GM18520 (cell line): ENCODE measurements around the gene GABRR3.
"Not testable (repeated sequence)": the region's sequence is repeated elsewhere in the genome, so short reads cannot be mapped to it uniquely, and the experiment has no call there.

Source experiments
- ATAC-seq: cut with Tn5 transposase; IDR thresholded peaks from one replicate; pipeline ENCODE4 v1.9.1; 2021; ENCODE audit not compliant: unreplicated experiment

Gene GABRR3

DNA sequence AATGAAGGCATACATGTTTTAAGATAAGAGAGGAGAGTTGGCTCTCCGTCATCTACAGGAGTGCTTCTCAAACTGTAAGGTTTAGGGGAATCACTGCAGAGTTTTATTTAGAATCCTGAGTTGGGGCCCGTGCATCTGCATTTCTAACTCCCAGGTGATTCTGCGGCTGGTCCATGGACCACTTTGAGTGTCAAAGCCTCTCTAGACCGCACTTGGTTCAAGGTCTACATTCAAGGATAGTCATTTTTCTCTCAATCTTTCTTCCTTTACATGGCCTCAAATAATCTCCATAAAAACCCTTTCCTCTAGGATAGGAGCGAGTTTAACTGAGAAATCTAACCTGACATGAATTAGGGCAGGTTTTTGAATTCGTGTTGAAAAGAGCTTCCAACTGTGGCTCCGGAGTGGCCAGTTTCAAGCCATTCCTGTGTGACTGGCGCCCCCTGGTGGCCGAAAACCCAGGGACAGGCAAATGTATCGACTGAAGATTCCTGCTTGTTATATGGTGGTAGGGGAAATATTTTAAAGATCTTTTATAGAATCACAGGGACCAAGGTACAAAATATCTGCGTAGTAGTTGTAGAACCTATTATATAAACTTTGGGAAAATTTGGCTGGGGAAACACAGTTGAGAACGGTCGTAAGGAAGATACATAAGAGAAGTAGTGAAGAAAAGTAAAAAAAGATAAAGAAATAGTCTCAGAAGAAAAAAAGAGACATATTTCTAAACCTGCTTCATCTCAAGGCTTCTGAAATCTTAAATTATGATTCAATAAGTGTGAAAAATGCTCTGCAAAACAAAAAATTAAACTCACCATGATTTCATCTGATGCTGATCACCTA, 11.9 kb downstream of the GABRR3 start:
- peak; percentile 47 for ATAC-seq

DNA sequence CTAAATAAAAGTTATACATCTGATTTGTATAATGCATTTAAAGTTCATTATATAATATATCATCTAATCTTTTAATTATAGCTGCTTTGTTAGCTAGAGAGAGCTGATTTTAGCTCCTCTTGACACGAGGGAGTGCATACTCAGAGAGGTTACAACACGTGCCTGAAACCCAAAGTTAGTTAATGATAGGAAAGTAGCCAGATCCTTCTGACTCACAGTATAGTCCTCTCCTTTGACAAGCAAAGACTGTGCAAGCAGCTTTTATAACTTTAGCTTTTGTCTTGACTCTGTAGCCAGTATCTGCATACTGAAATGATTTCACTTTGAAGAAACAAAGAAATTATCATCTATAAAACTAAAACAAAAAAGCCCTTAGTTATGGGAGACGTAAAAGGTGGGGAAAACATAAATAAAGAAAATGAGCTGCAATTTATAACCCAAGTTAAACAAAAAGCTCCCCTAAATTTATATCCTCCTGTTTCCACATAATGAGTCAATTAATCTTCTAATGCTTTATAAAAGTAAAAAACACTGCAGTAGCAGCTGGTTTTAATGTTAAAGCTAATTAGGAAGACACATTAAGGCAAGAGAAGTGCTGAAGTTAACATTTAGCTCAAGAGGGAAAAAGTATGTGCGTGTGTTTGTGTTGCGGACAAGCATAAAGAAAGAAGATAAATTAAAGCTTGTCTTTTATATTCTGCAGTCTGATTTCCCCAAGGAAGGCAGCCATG, 13.1 kb downstream of the GABRR3 start:
- no peak for ATAC-seq

DNA sequence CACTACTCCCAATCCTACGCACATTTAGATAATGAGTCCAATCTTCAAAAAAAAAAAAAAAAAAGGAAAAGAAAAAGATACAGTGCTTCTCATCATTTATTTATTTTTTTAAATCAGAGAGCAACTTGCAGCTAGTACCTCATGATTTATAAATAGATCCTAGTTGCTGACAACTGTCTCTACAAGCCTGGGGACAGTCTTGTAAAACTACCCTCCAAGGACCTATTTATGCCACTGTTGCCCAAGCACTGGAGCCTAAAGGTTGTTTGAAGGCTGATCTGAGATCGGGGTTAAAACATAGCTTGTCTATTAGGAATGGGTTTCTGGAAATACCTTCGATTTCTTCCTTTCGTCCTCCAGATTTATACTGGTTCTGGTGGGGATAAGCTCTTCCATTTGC, 14.7 kb downstream of the GABRR3 start:
- no peak for ATAC-seq

DNA sequence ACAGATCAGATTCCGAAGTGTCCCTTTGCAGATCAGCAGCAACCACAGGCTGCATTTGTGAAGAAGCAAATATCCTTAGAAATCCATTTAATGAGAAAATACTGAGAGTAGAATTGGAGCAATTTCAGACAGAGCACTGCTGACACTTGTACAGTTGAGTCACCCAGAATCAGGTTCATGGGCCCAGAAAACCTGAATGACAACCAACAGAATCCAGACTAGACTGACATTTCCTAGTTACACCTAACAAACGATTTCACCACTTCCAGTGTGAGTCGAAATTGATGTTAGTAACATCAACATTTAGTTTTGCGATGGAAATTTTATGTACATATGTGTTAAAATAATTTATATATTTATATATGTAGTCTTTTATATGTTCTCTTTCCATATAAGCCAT, 16.8 kb downstream of the GABRR3 start:
- no peak for ATAC-seq

DNA sequence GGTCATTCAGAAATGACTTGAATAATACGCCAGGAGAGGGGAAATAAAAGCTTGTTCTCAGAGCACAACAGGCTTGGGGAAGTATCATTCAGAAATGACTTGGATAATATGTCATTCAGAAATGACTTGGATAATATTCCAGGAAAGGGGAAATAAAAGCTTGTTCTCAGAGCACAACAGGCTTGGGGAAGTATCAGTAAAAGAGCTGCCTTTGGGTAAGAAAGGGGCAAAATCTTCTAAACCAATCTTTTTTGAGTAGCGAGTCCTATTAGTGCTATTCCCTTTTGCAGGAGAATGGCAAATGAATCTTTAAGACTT, 20.9 kb downstream of the GABRR3 start:
- no peak for ATAC-seq

DNA sequence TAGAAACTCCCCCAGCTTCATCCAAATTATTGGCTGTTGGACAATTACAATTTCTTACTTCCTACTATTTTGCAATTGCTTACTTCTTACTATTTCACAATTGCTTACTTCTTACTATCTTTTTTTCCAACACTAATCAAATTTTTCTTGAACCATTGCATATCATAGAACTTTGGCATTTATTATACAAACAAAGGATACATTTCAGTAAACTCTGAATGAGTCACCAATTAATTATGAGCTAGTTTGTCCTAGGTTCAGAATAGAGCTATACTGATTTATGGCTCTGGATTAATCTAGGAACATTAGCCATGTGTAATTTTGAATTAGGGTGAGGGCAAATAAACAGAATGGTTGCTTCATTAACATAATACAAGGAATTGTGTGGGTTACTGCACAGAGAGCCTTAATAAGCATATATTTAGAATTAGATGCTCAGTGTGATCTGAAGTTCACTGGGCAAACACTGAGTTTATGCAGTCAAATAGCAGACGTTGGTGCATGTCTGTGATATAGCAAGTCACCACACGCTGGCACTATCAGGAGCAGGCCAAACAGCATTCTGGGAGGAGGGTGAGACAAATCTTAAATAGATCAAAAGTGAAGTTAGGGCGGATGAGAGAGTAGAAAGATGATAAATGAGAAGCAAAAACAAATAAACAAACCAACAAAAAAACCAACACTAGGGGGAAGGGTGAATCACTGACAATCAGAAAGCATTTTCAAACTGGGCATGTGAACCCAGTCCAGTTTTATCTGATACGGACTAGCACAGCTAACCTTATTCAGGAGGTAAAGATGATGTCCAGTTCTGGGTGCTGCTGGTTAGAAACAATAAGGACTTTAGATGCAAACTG, 21.5 kb downstream of the GABRR3 start:
- ATAC-seq: no peak

DNA sequence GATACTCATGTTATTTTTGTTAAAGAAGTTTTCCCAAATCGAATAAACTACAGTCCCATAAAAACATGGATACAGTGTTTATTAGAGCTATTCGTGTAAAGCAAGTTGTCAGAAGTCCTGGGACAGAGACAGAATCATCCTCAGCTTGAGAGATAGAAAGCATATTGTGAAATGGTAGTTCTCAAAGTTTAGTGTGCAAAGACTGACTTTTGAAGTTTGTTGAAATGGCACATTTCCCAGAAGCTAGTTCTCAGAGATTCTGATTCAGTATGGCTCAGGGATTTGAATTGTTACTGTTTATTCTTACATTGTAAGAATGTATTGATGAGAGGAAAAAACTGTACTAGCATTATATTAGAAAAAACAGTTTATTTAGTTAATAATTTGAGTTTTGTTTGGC, 22.1 kb downstream of the GABRR3 start:
- ATAC-seq: no peak

DNA sequence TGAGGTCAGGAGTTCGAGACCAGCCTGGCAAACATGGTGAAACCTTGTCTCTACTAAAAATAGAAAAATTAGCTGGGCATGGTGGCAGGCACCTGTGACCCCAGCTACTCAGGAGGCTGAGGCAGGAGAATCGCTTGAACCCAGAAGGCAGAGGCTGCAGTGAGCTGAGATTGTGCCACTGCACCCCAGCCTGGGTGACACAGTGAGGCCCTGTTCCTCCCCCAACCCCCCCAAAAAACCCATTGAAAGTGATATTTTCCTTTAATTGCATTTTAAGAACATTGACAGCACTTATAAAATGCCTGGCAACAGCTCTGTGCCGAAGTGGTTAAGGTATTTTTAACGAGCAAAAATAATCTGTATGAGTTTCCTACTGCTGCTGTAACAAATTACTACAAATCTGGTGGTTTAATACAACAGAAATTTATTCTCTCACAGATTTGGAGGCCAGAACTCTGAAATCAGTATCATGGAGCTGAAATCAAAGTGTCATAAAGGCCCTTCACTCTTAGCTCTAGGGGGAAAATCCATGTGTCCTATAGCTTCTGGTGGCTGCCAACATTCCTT, 24.1 kb downstream of the GABRR3 start:
- ATAC-seq: not testable (repeated sequence)

DNA sequence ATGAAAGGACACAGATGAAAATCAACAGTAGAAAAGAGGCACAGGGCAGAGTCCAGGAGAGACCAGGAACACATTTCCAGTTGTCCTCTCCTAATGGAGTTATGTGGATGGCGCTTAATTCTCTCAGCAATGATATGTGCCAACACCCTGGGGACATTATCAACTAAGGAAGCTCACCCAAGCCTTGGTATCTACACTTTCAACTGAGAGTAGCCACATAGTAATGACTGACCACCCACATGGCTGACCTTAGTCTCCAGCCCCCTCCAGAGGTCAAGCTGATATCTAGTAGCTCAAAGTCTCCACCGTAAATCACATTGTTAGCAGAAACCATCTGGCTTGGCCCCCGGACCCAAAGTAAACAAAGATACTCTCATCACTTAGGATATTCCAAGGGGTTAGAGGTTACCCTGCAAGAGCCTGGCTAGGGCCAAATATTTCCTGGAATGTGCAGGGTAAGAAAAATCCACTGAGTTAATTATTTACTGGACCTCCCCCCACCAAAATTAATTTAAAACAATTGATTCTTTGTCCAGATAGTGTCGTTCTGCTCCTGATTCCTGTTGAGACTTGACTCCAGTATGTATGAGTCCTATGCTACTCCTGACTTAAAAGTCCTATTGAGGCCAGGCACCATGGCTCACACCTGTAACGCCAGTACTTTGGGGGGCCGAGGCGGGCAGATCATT, 24.8 kb downstream of the GABRR3 start:
- ATAC-seq: no peak

DNA sequence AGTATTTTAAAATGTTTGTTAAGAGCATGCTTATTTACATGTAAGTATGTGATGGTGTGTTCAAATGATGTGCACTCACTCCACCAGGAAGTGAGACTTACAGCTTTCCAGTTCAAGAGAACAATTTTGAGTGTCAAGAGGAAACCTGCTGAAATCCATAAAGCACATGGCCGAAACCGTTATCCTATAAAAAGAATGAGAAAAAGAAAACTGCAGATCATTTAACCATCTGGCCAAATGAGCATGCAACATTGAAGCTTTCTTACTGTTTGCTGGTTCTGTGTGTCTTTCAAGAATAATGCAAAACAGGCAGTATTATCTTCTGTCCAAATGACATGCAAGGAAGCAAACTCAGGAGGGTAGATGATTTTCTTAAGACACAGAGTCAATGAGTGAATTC, 26.3 kb downstream of the GABRR3 start:
- peak; percentile 35 for ATAC-seq

DNA sequence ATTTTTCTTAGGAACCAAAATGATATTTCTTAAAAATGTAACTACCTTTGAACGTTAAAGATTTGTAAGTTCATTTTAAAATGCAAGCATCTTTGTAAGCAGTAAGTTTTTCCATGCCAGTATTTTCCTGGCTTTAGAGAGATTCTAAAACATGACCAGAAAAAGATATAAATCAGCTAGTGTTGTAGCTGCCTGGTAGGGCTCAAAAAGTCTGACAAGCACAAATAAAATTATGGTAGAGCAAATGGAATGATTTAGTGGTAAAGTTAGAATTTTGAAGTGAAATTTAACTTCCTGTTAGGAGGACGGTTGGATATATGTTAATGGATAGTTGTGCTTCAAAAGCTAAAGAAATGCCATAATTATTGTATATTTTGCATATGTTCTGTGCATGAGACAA, 29.7 kb downstream of the GABRR3 start:
- ATAC-seq: no peak

DNA sequence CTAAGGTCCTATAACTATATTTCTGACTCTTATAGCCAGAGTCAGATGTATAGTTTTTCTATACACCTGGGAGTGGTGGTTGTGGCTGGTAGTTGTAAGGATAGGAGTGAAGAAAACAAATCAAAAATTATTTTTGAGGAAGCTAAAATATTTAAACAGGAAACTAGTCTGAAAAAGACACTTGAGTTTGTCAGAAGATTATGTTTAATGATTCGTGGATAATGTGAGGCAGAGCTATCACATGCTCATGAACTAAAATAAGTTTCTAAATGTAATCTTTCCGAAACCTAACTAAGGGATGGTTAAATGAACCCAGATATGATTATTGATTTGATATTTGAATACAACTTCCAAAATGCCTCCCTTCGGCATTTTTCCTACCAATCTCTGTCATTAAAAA, 30.4 kb downstream of the GABRR3 start:
- ATAC-seq: no peak

DNA sequence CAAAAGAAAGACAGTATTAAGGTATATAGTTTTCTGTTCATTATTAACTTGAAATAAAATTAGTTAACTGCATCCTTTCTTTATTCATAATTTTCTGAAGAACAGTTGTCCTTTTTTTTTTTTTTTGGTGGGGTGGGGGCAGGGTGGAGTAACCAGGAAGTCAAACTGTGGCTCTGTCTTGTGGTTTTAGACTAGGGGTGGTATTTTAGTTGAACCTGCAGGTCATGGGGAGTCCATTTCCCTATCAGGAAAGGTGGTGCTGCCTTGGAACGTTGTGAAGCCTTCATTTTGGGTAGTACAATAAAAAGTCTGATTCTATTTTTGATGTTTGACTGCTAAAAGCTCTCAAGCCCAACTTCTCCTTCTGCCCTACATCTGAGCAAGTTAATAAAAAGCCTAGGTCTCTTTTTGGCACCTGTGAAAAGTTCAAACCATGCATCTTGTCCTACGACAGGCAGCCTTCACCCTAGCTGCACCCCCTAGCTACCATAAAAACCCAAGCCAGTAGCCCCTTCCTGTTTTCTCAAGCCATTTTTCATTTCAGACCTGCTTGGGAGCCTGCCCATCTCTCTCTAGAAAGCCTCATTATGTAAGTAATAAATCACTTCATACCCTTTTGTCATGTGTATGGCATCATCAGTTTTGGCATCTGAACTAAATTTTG, 31.7 kb downstream of the GABRR3 start:
- no peak for ATAC-seq

DNA sequence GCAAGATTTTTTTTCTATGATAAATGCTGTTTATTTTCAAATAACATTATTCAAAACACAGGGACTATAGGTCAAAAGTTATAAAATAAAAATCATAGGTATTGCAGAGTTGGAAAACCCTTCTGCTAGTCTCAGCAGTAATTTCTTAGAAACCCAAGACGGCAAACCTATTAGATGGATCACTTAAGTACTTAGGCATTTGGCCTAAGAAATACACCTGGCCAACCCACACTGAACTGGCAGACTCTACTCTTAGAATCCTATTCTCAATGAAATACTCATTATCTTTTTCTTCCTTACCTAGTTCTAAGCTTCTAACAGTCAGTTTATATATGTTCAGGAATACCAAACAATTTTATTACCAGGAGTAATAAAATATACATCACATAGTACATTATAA, 32.4 kb downstream of the GABRR3 start:
- no peak for ATAC-seq

DNA sequence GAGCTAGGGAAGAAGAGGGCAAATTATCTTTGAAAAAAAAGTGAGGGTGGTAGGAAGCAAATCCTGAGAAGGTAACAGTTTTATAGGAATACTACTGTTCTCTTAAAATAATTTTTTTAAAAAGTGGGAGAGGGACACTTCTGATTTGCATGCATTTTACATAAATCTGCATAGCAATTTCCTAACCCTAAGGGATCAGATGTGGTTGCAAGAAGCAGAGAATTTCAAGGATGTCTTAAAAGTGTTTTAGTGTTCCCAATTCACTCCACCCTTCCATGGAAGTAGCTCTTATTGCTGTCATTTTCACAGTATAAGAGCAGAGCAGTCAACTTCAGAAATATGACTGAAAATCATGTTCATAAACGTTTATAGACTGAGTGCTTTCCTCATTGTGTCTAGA, 35.1 kb downstream of the GABRR3 start:
- ATAC-seq: no peak

DNA sequence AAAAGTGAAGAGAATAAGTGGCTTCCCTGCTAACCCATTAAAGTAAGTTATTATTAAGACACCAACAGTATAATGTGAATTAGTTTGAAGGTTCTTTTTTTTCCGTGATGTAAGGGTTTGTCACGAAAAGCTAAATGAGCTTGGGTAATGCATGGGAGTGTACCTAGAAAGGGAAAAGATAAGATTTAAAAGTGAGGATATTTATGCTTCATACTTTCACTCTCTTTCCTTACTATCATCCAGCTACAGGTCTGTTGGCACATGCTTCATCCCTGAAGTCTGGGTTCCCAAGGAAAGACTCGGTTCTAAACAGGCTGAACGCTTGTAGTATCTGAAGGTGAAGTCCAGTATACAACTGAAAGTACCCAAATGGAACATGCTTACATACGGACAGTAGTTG, 36.0 kb downstream of the GABRR3 start:
- ATAC-seq: no peak

DNA sequence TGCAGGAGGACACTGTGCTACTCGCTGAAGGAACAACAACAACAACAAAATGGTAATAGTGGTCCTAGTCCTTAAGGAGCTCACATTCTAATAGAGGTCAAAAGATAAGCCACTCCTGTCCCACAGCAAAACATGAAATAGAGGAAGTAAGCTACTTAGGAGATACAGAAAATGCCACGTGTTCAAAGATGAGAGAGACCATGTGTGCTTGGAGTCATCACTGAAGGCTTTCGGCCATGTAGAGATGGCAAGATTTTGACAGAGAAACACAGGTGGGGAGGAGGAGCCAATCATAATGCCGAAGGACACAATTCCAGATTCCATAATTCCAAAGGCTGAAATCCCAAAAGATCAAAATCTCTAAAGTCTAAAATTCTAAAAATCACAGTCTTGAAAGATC, 38.1 kb downstream of the GABRR3 start:
- no peak for ATAC-seq

DNA sequence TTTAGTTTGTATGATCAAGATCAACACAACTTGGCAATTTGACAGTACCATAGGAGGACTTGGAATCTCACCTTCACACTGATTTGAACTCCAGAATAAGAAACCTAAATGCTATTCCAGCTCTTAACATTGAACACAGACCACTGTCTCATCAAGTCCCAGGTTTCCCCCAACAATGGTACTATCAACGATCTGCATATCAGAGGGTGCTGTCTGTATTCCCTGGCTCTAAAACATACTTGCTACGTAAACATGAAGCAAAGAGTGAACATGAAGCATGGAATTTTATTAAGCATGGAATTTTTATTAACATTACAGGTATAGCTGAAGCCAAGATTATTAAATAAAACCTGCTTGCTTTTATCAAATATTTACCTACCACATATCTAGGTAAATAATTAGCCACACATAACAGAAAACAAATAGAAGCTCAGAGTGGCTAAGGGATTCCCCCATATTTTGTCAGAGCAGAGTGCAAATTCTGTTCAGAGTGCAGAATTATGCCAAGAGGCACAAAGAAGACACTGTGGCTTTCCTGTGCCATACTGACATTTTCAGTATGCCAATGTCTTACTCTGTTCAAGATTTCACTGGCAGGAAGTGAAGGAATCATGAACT, 40.7 kb downstream of the GABRR3 start:
- no peak for ATAC-seq

DNA sequence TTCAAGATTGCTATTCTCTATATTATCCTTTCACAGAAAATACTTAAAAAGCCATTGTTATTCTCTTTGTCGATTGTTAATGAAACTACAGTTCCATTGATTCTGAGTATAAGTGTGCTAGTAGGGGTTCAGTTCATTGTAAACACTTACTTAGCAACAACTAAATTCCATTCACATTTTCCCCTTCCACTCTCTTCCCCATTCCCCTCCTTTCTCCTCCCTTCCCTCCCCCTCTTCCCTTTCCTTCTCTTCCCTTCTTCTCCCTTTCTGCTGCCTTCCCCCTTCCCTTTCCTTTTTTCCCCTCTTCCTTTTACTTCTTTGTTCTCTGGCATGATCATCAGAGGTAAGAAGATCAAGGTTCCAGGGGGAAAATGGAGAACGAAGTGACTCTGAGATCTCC, 41.6 kb downstream of the GABRR3 start:
- ATAC-seq: no peak
